CD4-positive, alpha-beta T cell (primary cell): ENCODE data around the gene SLC16A12. TPM values are rescaled to one million over a fixed set of nuclear protein-coding genes. Genes with fewer than 3 reads are reported as not detected.

ENCODE experiments used
- ATAC-seq: fragments of 200-7000 bp; cut with Tn5 transposase; one replicate; pipeline ENCODE4 v1.10.0; 2022; ENCODE audit warnings: mild to moderate bottlenecking; ENCODE audit not compliant: poor library complexity
- CTCF ChIA-PET: fragments of 350-600 bp; sonication (Branson Sonifier 250); formaldehyde crosslinking; loops from one replicate; lab custom pipeline; 2021; ENCODE audit warnings: antibody characterized with exemption, inconsistent platforms; lab: Charles Lee
- POLR2A ChIA-PET: fragments of 350-600 bp; sonication (Branson Sonifier 250); formaldehyde crosslinking; loops from one replicate; lab custom pipeline; 2021; ENCODE audit warnings: antibody characterized with exemption, inconsistent platforms; lab: Charles Lee
- DNase-seq, 14 experiments: peaks; one replicate each; pipeline ENCODE4 v3.0.0-alpha.2; 2013 to 2020; ENCODE audit warnings: mixed read lengths in 2 of 14
- H3K27ac ChIP-seq, 2 donors: one replicate each; pipeline versions ENCODE4 v1.5.1 to v1.7.0; 2013; ENCODE audit warnings: low read length in 2 of 2, low read depth in 1 of 2, mild to moderate bottlenecking in 1 of 2
- H3K27me3 ChIP-seq, 2 experiments: 1 replicate in 1 of 2; 2 replicates in 1 of 2; pipeline versions ENCODE4 v1.6.1 to v1.7.0; 2013; ENCODE audit warnings: low read length in 2 of 2, control low read depth in 1 of 2, mild to moderate bottlenecking in 1 of 2, moderate library complexity in 1 of 2; ENCODE audit not compliant: insufficient read depth in 2 of 2, control insufficient read depth in 1 of 2
- H3K36me3 ChIP-seq: one replicate; pipeline ENCODE4 v1.6.1; 2013; ENCODE audit warnings: low read length, control low read depth; ENCODE audit not compliant: insufficient read depth
- H3K4me1 ChIP-seq: one replicate; pipeline ENCODE4 v1.6.1; 2013; ENCODE audit warnings: low read length, control low read depth; ENCODE audit not compliant: insufficient read depth
- H3K4me3 ChIP-seq: one replicate; pipeline ENCODE4 v1.5.1; 2013; ENCODE audit warnings: mild to moderate bottlenecking, low read length, moderate library complexity
- H3K9me3 ChIP-seq, 2 experiments: 1 replicate in 1 of 2; 2 replicates in 1 of 2; pipeline versions ENCODE4 v1.6.1 to v1.7.0; 2013; ENCODE audit warnings: low read length in 2 of 2, mild to moderate bottlenecking in 2 of 2, control low read depth in 1 of 2, moderate library complexity in 1 of 2; ENCODE audit not compliant: control insufficient read depth in 1 of 2, insufficient read depth in 1 of 2
- H3K27ac Mint-ChIP-seq: one replicate; pipeline ENCODE4 v1.8.0; 2020; ENCODE audit warnings: mixed read lengths
- H3K27me3 Mint-ChIP-seq: one replicate; pipeline ENCODE4 v1.8.0; 2021; ENCODE audit warnings: mixed read lengths
- H3K36me3 Mint-ChIP-seq: one replicate; pipeline ENCODE4 v1.8.0; 2021; ENCODE audit warnings: low read depth, mixed read lengths
- H3K4me1 Mint-ChIP-seq: one replicate; pipeline ENCODE4 v1.8.0; 2021; ENCODE audit warnings: low read depth, mixed read lengths
- H3K4me3 Mint-ChIP-seq: one replicate; pipeline ENCODE4 v1.8.0; 2020; ENCODE audit warnings: mild to moderate bottlenecking, mixed read lengths
- H3K9me3 Mint-ChIP-seq: one replicate; pipeline ENCODE4 v1.8.0; 2020; ENCODE audit warnings: mixed read lengths
- intact Hi-C, 2 experiments: fragments of 100-400 bp; cut with DNase I in 1 of 2; cut with micrococcal nuclease in 1 of 2; formaldehyde crosslinking; loops; one replicate each; pipeline versions ENCODE4 v1.15.1 to v1.9.0; 2023 to 2025; cut with DNase I, micrococcal nuclease
- total RNA-seq, 174 experiments: library from RNA in 2 of 174; stranded (reverse) in 2 of 174; gene quantifications; one replicate each; pipeline ENCODE4 v1.2.3 and lab custom pipeline; 2021 to 2026
- TF ChIP-seq, protein P1 (sequence below): fragments of 200-600 bp; IDR thresholded peaks from one replicate; pipeline ENCODE4 v1.8.0; 2022; ENCODE audit warnings: antibody characterized with exemption, mild to moderate bottlenecking

Gene SLC16A12
- total RNA-seq, 2 experiments from 2014 or later: not detected

- no peaks in the 10 kb centered on the region for H3K27me3 Mint-ChIP-seq
- H3K36me3 ChIP-seq: no peaks in the 10 kb centered on the region
- no peak overlapping the region for H3K27ac ChIP-seq
- no peaks in the 10 kb centered on the region for H3K9me3 Mint-ChIP-seq
- H3K4me3 Mint-ChIP-seq: no peak overlapping the region
- no peaks in the 10 kb centered on the region for H3K4me1 ChIP-seq
- no peaks in the 10 kb centered on the region for H3K36me3 Mint-ChIP-seq
- no peaks in the 10 kb centered on the region for H3K9me3 ChIP-seq
- ATAC-seq (no peak), DNase-seq (peak in 3 of 14 experiments; percentile 12 to 27 (median 20))
- H3K27me3 ChIP-seq: no peaks in the 10 kb centered on the region
- no peaks in the 10 kb centered on the region for H3K4me1 Mint-ChIP-seq
- TF ChIP-seq, protein P1, sequence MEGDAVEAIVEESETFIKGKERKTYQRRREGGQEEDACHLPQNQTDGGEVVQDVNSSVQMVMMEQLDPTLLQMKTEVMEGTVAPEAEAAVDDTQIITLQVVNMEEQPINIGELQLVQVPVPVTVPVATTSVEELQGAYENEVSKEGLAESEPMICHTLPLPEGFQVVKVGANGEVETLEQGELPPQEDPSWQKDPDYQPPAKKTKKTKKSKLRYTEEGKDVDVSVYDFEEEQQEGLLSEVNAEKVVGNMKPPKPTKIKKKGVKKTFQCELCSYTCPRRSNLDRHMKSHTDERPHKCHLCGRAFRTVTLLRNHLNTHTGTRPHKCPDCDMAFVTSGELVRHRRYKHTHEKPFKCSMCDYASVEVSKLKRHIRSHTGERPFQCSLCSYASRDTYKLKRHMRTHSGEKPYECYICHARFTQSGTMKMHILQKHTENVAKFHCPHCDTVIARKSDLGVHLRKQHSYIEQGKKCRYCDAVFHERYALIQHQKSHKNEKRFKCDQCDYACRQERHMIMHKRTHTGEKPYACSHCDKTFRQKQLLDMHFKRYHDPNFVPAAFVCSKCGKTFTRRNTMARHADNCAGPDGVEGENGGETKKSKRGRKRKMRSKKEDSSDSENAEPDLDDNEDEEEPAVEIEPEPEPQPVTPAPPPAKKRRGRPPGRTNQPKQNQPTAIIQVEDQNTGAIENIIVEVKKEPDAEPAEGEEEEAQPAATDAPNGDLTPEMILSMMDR: no peak
- intact Hi-C loops: no loop called here
- no peak overlapping the region for H3K27ac Mint-ChIP-seq
- CTCF ChIA-PET: no interaction called here
- H3K4me3 ChIP-seq: no peak overlapping the region
- POLR2A ChIA-PET: no interaction called here
Observed at GRCh38 chr10:89384474-89385340, 150.7 kb downstream of the SLC16A12 start.

- H3K27ac ChIP-seq: no peak overlapping the region
- ChIA-PET CTCF (no interaction called here), POLR2A (interaction anchor here (1.2 kb wide), 1 partner anchor 31 kb away, joined by 5 read pairs; the partner anchor contains the start of gene IFIT5)
- H3K4me3 ChIP-seq: no peak overlapping the region
- Mint-ChIP-seq H3K36me3 (no peaks in the 10 kb centered on the region), H3K27ac (no peak overlapping the region), H3K4me1 (no peaks in the 10 kb centered on the region), H3K4me3 (no peak overlapping the region), H3K27me3 (no peaks in the 10 kb centered on the region), H3K9me3 (no peaks in the 10 kb centered on the region)
- no peaks in the 10 kb centered on the region for H3K4me1 ChIP-seq
- H3K36me3 ChIP-seq: no peaks in the 10 kb centered on the region
- no peaks in the 10 kb centered on the region for H3K9me3 ChIP-seq
- ATAC-seq (no peak), DNase-seq (no peak)
- TF ChIP-seq, protein P1: no peak
- intact Hi-C loops: no loop called here
- H3K27me3 ChIP-seq: no peaks in the 10 kb centered on the region
Observed at GRCh38 chr10:89382757-89383156, 152.6 kb downstream of the SLC16A12 start.

Other genes with a start within 250 kb of the SLC16A12 start
- gene IFIT2, start 233.5 kb downstream of the SLC16A12 start, total RNA-seq: 10 to 100 TPM; 36.9 to 38.9 TPM
- 10 to 100 TPM; 11.5 to 12.8 TPM for gene IFIT3, start 207.6 kb downstream of the SLC16A12 start, total RNA-seq
- gene IFIT1B, start 157.5 kb downstream of the SLC16A12 start, total RNA-seq: under 1 TPM; 0.11 to 0.14 TPM
- gene IFIT1, start 143.0 kb downstream of the SLC16A12 start, total RNA-seq: 1 to 10 TPM; 5.1 to 6.2 TPM
- gene IFIT5, start 121.0 kb downstream of the SLC16A12 start, total RNA-seq: 10 to 100 TPM; 25.2 to 25.9 TPM
- gene PANK1, start 109.6 kb upstream of the SLC16A12 start, total RNA-seq: under 1 TPM; 0.55 to 0.61 TPM
- gene KIF20B, start 166.0 kb upstream of the SLC16A12 start, total RNA-seq: 10 to 100 TPM; 17.1 to 18.4 TPM